ENCODE data around the gene GAS7. TPM values are rescaled to one million over a fixed set of nuclear protein-coding genes. Genes with fewer than 3 reads are reported as not detected.
"Not testable (repeated sequence)": the region's sequence is repeated elsewhere in the genome, so short reads cannot be mapped to it uniquely, and the experiment has no call there.

GAS7 gene
- polyA plus RNA-seq, 1 donor (not counting 4 experiments of a cell fraction or from before 2014, with no cell fraction given) = 0.10 TPM

DNA sequence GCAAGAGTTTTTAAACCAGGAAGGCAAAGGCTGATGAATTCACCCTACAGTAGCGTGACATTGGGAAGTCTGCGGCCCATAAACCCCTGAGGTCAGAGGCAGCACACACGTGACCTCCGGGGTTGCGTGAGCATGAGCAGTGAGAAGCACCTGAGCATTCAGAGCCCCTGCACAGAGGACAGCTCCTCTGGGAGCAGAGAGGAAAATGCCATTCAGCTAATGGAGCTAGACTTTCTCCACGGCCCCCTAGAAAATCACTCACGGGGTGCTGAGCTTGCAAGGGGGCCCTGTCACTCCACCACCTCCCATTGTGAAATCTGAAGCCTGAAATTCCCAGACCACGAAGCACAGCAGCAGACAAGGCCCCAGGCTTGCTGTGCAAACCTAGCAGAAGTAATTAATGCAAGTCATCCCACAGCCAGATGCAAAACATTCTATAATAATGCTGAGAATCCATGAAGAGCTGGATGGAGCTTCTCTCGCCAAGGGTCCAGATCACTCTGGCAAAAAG lies 178.4 kb downstream of the GAS7 start:
- Histone ChIP-seq H3K9me1 (ENCODE audit: control insufficient read depth, extremely low read depth, insufficient read depth, low read length) (no peaks in the 10 kb centered on the region), H3K4me2 (ENCODE audit: control insufficient read depth, extremely low read depth, insufficient read depth, low read depth, low read length) (no peak overlapping the region), H3K27me3 (ENCODE audit: control insufficient read depth, extremely low read depth, insufficient read depth, low read length) (no peaks in the 10 kb centered on the region), H3K4me3 (ENCODE audit: control insufficient read depth in 2 of 3, extremely low read depth in 1 of 3, insufficient read depth in 2 of 3, low read depth in 1 of 3, low read length in 3 of 3) (no peak overlapping the region), H3K36me3 (ENCODE audit: control insufficient read depth in 2 of 2, extremely low read depth in 1 of 2, insufficient read depth in 2 of 2, low read length in 2 of 2) (no peaks in the 10 kb centered on the region), H4K20me1 (ENCODE audit: control insufficient read depth, extremely low read depth, insufficient read depth, low read length) (no peaks in the 10 kb centered on the region), H3K79me2 (ENCODE audit: control insufficient read depth, insufficient read depth, low read length) (no peaks in the 10 kb centered on the region), H3K4me1 (ENCODE audit: control insufficient read depth, extremely low read depth, insufficient read depth, low read length) (no peaks in the 10 kb centered on the region), H3K27ac (ENCODE audit: control insufficient read depth, insufficient read depth, low read length) (no peak overlapping the region), H3K9ac (ENCODE audit: control insufficient read depth, extremely low read depth, insufficient read depth, low read length) (no peak overlapping the region), H2AFZ (ENCODE audit: control insufficient read depth, low read length) (no peak overlapping the region), H3K9me3 (ENCODE audit: control insufficient read depth, low read depth, low read length) (no peaks in the 10 kb centered on the region)
- FAIRE-seq (no peak), DNase-seq (ENCODE audit: low read depth, low spot score) (no peak)
- TF ChIP-seq EZH2 (IDR thresholded peaks at IDR 0.05; ENCODE audit: low read length) = no peak
- TF ChIP-seq, protein P1, sequence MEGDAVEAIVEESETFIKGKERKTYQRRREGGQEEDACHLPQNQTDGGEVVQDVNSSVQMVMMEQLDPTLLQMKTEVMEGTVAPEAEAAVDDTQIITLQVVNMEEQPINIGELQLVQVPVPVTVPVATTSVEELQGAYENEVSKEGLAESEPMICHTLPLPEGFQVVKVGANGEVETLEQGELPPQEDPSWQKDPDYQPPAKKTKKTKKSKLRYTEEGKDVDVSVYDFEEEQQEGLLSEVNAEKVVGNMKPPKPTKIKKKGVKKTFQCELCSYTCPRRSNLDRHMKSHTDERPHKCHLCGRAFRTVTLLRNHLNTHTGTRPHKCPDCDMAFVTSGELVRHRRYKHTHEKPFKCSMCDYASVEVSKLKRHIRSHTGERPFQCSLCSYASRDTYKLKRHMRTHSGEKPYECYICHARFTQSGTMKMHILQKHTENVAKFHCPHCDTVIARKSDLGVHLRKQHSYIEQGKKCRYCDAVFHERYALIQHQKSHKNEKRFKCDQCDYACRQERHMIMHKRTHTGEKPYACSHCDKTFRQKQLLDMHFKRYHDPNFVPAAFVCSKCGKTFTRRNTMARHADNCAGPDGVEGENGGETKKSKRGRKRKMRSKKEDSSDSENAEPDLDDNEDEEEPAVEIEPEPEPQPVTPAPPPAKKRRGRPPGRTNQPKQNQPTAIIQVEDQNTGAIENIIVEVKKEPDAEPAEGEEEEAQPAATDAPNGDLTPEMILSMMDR (optimal IDR thresholded peaks at IDR 0.05 in 1 of 3, IDR thresholded peaks at IDR 0.05 in 1 of 3, conservative IDR thresholded peaks at IDR 0.05 in 1 of 3; ENCODE audit: extremely low read depth in 1 of 3, insufficient read depth in 2 of 3, low read length in 3 of 3) = no peak
- dilution Hi-C loops (cut with MboI; ENCODE audit: extremely low pct_ligation_motif_present, low sequenced_read_pairs) = no loop called here

DNA sequence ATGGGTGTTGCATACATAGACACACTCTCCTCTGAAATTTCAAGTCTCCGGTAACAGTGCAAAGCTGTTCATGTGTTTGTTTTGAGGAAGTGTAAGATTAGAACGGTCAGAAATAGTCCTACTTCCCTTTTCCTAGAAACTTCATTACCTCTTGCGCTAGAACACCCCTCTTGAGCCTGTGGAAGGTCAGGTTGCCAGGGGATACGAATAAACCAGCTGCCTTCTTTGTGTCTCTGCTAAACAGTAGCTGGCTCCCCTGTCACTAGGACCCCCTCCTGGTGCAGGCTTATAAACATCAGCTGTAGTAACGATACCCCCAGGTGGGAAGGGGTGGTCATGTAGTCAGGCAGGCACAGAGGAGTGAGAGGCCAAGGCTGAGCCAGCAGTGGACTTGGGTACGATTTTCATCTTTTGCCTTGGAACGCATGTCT lies 179.9 kb downstream of the GAS7 start:
- Histone ChIP-seq H3K27ac (ENCODE audit: control insufficient read depth, insufficient read depth, low read length) (no peak overlapping the region), H4K20me1 (ENCODE audit: control insufficient read depth, extremely low read depth, insufficient read depth, low read length) (no peaks in the 10 kb centered on the region), H3K27me3 (ENCODE audit: control insufficient read depth, extremely low read depth, insufficient read depth, low read length) (no peaks in the 10 kb centered on the region), H3K4me2 (ENCODE audit: control insufficient read depth, extremely low read depth, insufficient read depth, low read depth, low read length) (no peak overlapping the region), H3K36me3 (ENCODE audit: control insufficient read depth in 2 of 2, extremely low read depth in 1 of 2, insufficient read depth in 2 of 2, low read length in 2 of 2) (no peaks in the 10 kb centered on the region), H2AFZ (ENCODE audit: control insufficient read depth, low read length) (no peak overlapping the region), H3K79me2 (ENCODE audit: control insufficient read depth, insufficient read depth, low read length) (no peaks in the 10 kb centered on the region), H3K4me1 (ENCODE audit: control insufficient read depth, extremely low read depth, insufficient read depth, low read length) (no peaks in the 10 kb centered on the region), H3K9me1 (ENCODE audit: control insufficient read depth, extremely low read depth, insufficient read depth, low read length) (no peaks in the 10 kb centered on the region), H3K9me3 (ENCODE audit: control insufficient read depth, low read depth, low read length) (no peaks in the 10 kb centered on the region), H3K4me3 (ENCODE audit: control insufficient read depth in 2 of 3, extremely low read depth in 1 of 3, insufficient read depth in 2 of 3, low read depth in 1 of 3, low read length in 3 of 3) (no peak overlapping the region), H3K9ac (ENCODE audit: control insufficient read depth, extremely low read depth, insufficient read depth, low read length) (no peak overlapping the region)
- TF ChIP-seq, protein P1 (optimal IDR thresholded peaks at IDR 0.05 in 1 of 3, IDR thresholded peaks at IDR 0.05 in 1 of 3, conservative IDR thresholded peaks at IDR 0.05 in 1 of 3; ENCODE audit: extremely low read depth in 1 of 3, insufficient read depth in 2 of 3, low read length in 3 of 3) = no peak
- no peak for TF ChIP-seq EZH2 (IDR thresholded peaks at IDR 0.05; ENCODE audit: low read length)
- no peak for FAIRE-seq
- dilution Hi-C loops (cut with MboI; ENCODE audit: extremely low pct_ligation_motif_present, low sequenced_read_pairs) = no loop called here
- no peak for DNase-seq (ENCODE audit: low read depth, low spot score)

DNA sequence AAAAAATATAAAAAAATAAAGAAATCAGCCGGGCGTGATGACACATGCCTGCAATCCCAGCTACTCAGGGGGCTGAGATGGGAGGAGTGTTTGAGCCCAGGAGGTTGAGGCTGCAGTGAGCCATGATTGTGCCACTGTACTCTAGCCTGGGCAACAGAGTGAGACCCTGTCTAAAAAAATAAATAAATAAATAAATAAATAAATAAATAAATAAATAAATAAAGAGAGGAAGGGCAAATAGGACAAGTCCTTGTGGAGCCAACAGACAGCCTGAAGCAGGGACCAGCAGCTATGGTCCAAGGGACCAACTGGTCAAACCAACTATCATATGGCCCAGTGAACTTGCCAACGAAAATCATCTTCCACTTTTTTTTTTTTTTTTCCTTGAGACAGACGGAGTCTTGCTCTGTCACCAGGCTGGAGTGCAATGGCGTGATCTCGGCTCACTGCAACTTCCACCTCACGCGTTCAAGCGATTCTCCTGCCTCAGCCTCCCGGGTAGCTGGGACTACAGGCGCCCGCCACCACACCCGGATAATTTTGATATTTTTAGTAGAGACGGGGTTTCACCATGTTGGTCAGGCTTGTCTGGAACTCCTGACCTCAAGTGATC lies 181.3 kb downstream of the GAS7 start:
- H3K36me3 ChIP-seq (ENCODE audit: control insufficient read depth in 2 of 2, extremely low read depth in 1 of 2, insufficient read depth in 2 of 2, low read length in 2 of 2); DNase-seq (ENCODE audit: low read depth, low spot score); H3K79me2 ChIP-seq (ENCODE audit: control insufficient read depth, insufficient read depth, low read length); H3K9ac ChIP-seq (ENCODE audit: control insufficient read depth, extremely low read depth, insufficient read depth, low read length); H3K9me3 ChIP-seq (ENCODE audit: control insufficient read depth, low read depth, low read length); dilution Hi-C loops (cut with MboI; ENCODE audit: extremely low pct_ligation_motif_present, low sequenced_read_pairs); H3K27me3 ChIP-seq (ENCODE audit: control insufficient read depth, extremely low read depth, insufficient read depth, low read length); H3K4me2 ChIP-seq (ENCODE audit: control insufficient read depth, extremely low read depth, insufficient read depth, low read depth, low read length); FAIRE-seq; H3K4me1 ChIP-seq (ENCODE audit: control insufficient read depth, extremely low read depth, insufficient read depth, low read length); H3K9me1 ChIP-seq (ENCODE audit: control insufficient read depth, extremely low read depth, insufficient read depth, low read length); H4K20me1 ChIP-seq (ENCODE audit: control insufficient read depth, extremely low read depth, insufficient read depth, low read length); H2AFZ ChIP-seq (ENCODE audit: control insufficient read depth, low read length); H3K27ac ChIP-seq (ENCODE audit: control insufficient read depth, insufficient read depth, low read length); H3K4me3 ChIP-seq (ENCODE audit: control insufficient read depth in 2 of 3, extremely low read depth in 1 of 3, insufficient read depth in 2 of 3, low read depth in 1 of 3, low read length in 3 of 3): not testable (repeated sequence)

Measured in keratinocyte (primary cell).